ENCODE results near the gene SH2D2A. TPM values are rescaled to one million over a fixed set of nuclear protein-coding genes. Genes with fewer than 3 reads are reported as not detected.

SH2D2A gene
- total RNA-seq, 1 experiment from 2014 or later, result 4.0 TPM

GRCh38 chr1:156773607-156774006 is 43.0 kb downstream of the SH2D2A start:
- H3K27ac ChIP-seq, result no peak overlapping the region
- intact Hi-C loops (cut with micrococcal nuclease; ENCODE audit: unreplicated experiment), result no loop called here
- peaks cover 20% of the 10 kb centered on the region; the same call in 1 of the 2 replicates for H3F3A ChIP-seq (ENCODE audit: insufficient read depth, low read depth)
- H3K4me1 ChIP-seq (replicated peaks; ENCODE audit: insufficient read depth), result peaks cover 8% of the 10 kb centered on the region
- H3K9me3 ChIP-seq (ENCODE audit: insufficient read depth, low read depth), result no peaks in the 10 kb centered on the region
- no peak for DNase-seq
- peaks cover 60% of the 10 kb centered on the region for H4K20me1 ChIP-seq (ENCODE audit: insufficient read depth)
- H2AFZ ChIP-seq, result no peak overlapping the region
- ChIA-PET POLR2A (ENCODE audit: unreplicated experiment) (no interaction called here), CTCF (interaction anchor here (0.6 kb wide), 1 partner anchor 54 kb away, joined by 3 read pairs; no protein-coding TSS in a partner anchor)
- TF ChIP-seq EZH2 (IDR thresholded peaks at IDR 0.05; ENCODE audit: low read depth) (no peak), CTCF (conservative IDR thresholded peaks at IDR 0.05) (no peak; the same call in 1 of the 2 replicates)
- H3K79me2 ChIP-seq (ENCODE audit: low read depth), result peaks cover 94% of the 10 kb centered on the region
- H3K9me2 ChIP-seq (ENCODE audit: insufficient read depth), result no peaks in the 10 kb centered on the region
- no peak overlapping the region for H3K4me3 ChIP-seq
- H3K4me2 ChIP-seq, result no peak overlapping the region
- BruUV-seq (replicated peaks), result no TSS peak
- H3K36me3 ChIP-seq (ENCODE audit: low read depth), result peaks cover 20% of the 10 kb centered on the region; the same call in 1 of the 2 replicates
- H3K27me3 ChIP-seq (ENCODE audit: insufficient read depth, low read depth), result no peaks in the 10 kb centered on the region

- BruUV-seq (replicated peaks), result no TSS peak
- intact Hi-C loops (cut with micrococcal nuclease; ENCODE audit: unreplicated experiment), result no loop called here
- Histone ChIP-seq H4K20me1 (ENCODE audit: insufficient read depth) (peaks cover 57% of the 10 kb centered on the region), H3K9me3 (ENCODE audit: insufficient read depth, low read depth) (no peaks in the 10 kb centered on the region), H3K79me2 (ENCODE audit: low read depth) (peaks cover 94% of the 10 kb centered on the region), H3F3A (ENCODE audit: insufficient read depth, low read depth) (peaks cover 17% of the 10 kb centered on the region; the same call in 1 of the 2 replicates), H2AFZ (no peak overlapping the region), H3K36me3 (ENCODE audit: low read depth) (peaks cover 20% of the 10 kb centered on the region; the same call in 1 of the 2 replicates), H3K4me1 (replicated peaks; ENCODE audit: insufficient read depth) (peaks cover 9% of the 10 kb centered on the region), H3K9me2 (ENCODE audit: insufficient read depth) (no peaks in the 10 kb centered on the region), H3K27me3 (ENCODE audit: insufficient read depth, low read depth) (no peaks in the 10 kb centered on the region), H3K4me2 (no peak overlapping the region), H3K27ac (no peak overlapping the region), H3K4me3 (no peak overlapping the region)
- TF ChIP-seq CTCF (conservative IDR thresholded peaks at IDR 0.05) (no peak), EZH2 (IDR thresholded peaks at IDR 0.05; ENCODE audit: low read depth) (no peak)
- no peak for DNase-seq
- ChIA-PET CTCF (interaction anchor here (0.5 to 0.6 kb wide), 2 partner anchors 44 to 54 kb away, joined by 3 read pairs; no protein-coding TSS in a partner anchor), POLR2A (ENCODE audit: unreplicated experiment) (interaction anchor here (0.7 kb wide), 1 partner anchor 42 kb away, joined by 8 read pairs; no protein-coding TSS in a partner anchor)
These were observed 43.7 kb downstream of the SH2D2A start for GRCh38 chr1:156772728-156773497.

GRCh38 chr1:156772222-156772621 is 44.4 kb downstream of the SH2D2A start:
- H3K4me3 ChIP-seq, result no peak overlapping the region
- peaks cover 94% of the 10 kb centered on the region for H3K79me2 ChIP-seq (ENCODE audit: low read depth)
- no peak overlapping the region for H3K4me2 ChIP-seq
- TF ChIP-seq EZH2 (IDR thresholded peaks at IDR 0.05; ENCODE audit: low read depth), result no peak
- POLR2A ChIA-PET (ENCODE audit: unreplicated experiment), result interaction anchor here (0.7 kb wide), 1 partner anchor 42 kb away, joined by 8 read pairs; no protein-coding TSS in a partner anchor
- DNase-seq, result no peak
- peaks cover 9% of the 10 kb centered on the region for H3K4me1 ChIP-seq (replicated peaks; ENCODE audit: insufficient read depth)
- peaks cover 10% of the 10 kb centered on the region; the same call in 1 of the 2 replicates for H3F3A ChIP-seq (ENCODE audit: insufficient read depth, low read depth)
- no peak overlapping the region for H3K27ac ChIP-seq
- no peak overlapping the region for H2AFZ ChIP-seq
- peaks cover 20% of the 10 kb centered on the region; the same call in 1 of the 2 replicates for H3K36me3 ChIP-seq (ENCODE audit: low read depth)
- H3K9me2 ChIP-seq (ENCODE audit: insufficient read depth), result no peaks in the 10 kb centered on the region
- intact Hi-C loops (cut with micrococcal nuclease; ENCODE audit: unreplicated experiment), result no loop called here
- no TSS peak for BruUV-seq (replicated peaks)
- no peaks in the 10 kb centered on the region for H3K9me3 ChIP-seq (ENCODE audit: insufficient read depth, low read depth)
- no peaks in the 10 kb centered on the region for H3K27me3 ChIP-seq (ENCODE audit: insufficient read depth, low read depth)
- CTCF ChIA-PET, result no interaction called here
- peaks cover 50% of the 10 kb centered on the region for H4K20me1 ChIP-seq (ENCODE audit: insufficient read depth)

Measured in PC-9 (cell line).